Measurements from ENCODE around the gene FAM107B. TPM values are rescaled to one million over a fixed set of nuclear protein-coding genes. Genes with fewer than 3 reads are reported as not detected.
A peak's percentile ranks its signal among the peaks of the same experiment; 100 is the strongest.

The FAM107B gene
- total RNA-seq, 1 experiment from 2014 or later: 41.6 TPM

DNA sequence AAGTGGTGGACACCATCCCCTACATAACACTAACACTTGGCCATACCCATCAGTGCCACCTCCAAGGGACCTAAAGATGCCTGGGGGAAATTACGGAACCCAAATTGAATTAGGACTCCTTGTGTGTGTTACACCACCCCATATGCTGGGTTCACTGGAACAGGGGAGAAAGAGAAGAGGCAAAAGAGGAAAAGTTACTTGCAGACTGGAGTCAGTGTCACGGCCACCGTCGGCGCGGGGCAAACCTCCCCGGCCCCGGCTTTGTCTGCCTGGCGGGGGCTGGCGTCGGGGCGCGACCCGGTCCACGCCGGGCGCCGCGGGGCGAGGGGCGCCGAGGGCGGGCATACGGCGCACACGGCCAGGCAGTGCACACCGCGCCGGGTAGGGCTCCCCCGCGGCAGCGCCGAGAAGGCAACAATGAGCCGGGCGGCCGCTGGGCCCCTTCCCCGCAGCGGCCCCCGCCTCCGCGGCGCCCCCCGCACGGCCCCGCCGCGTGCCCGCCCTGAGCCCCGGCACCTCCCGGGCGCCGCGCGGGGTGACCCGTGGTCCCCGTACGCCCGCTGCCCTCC, 171.1 kb downstream of the FAM107B start:
- H3K4me1 ChIP-seq (ENCODE audit: control insufficient read depth in 1 of 2, insufficient read depth in 2 of 2, low read length in 2 of 2): peaks cover 27 to 39% of the 10 kb centered on the region in 2 experiments
- H3K27ac ChIP-seq (ENCODE audit: low read depth, low read length): peak overlapping the region; percentile 34; the same call in 1 of the 2 replicates
- no peaks in the 10 kb centered on the region for H3K27me3 ChIP-seq (ENCODE audit: insufficient read depth, low read length)
- H3K36me3 ChIP-seq (ENCODE audit: control insufficient read depth in 1 of 2, insufficient read depth in 2 of 2, low read length in 2 of 2): no peaks in the 10 kb centered on the region
- H3K79me2 ChIP-seq (ENCODE audit: insufficient read depth, low read length): no peaks in the 10 kb centered on the region
- ChIA-PET RAD21 (ENCODE audit: low non-redundant PET in 1 of 2, low total read pairs in 2 of 2, uncharacterized antibody in 2 of 2, unreplicated experiment in 2 of 2) (no interaction called here), CTCF (no interaction called here), POLR2A (no interaction called here)
- H3K4me2 ChIP-seq (ENCODE audit: low read length): peak overlapping the region; percentile 81
- TF ChIP-seq JUND (IDR thresholded peaks at IDR 0.05): no peak
- H3K9me2 ChIP-seq (ENCODE audit: insufficient read depth): no peaks in the 10 kb centered on the region
- no peaks in the 10 kb centered on the region for H3K9me3 ChIP-seq (ENCODE audit: control insufficient read depth in 1 of 2, insufficient read depth in 1 of 2, low read depth in 1 of 2, low read length in 2 of 2)
- H3K9ac ChIP-seq (ENCODE audit: low read length): peak overlapping the region; percentile 47
- DNase-seq (ENCODE audit: low read depth, low spot score) (no peak), ATAC-seq (peak; percentile 56)
- peak overlapping the region; percentile 60 to 67 for H3K4me3 ChIP-seq (replicated peaks in 1 of 2; ENCODE audit: low read depth in 1 of 2, low read length in 2 of 2)
- BruUV-seq (replicated peaks): no TSS peak
- H2AFZ ChIP-seq (ENCODE audit: low read depth, low read length, poor library complexity, severe bottlenecking): no peak overlapping the region
- H4K20me1 ChIP-seq (ENCODE audit: insufficient read depth): no peaks in the 10 kb centered on the region
- intact Hi-C loops (cut with micrococcal nuclease): no loop called here

DNA sequence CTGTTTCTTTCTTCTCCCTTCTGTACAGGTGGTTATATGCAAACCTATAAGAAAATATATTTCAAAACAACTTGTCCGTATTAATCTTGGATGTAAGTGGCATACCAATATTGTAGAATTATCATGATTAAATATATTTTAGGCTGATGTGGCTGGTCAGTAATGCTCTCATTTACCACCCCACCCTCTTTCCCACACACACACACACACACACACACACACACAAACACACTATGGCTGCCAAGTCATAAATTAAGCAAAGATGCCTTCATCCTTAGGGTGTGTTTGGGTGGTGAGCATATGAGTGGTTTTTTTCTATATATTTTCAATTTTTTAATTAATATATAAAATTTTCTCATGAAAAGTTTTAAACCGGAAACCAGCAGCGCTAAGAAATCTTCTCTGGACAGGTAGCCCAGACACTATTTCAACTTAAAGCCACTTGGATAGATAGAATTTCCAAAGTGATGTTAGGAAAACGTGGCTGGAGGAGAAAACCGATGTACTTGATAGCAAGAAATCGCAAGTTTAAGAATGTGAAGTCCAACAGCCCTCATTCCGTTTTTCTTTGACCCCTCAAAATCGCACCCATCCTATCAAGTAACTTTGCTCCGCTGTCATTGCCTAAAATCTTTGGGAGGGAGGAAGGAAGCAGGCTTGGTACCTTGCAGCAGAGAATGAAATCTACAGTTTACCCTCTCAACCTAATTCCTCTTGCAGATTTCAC, 171.7 kb downstream of the FAM107B start:
- no peak overlapping the region for H2AFZ ChIP-seq (ENCODE audit: low read depth, low read length, poor library complexity, severe bottlenecking)
- ChIA-PET CTCF (no interaction called here), POLR2A (no interaction called here), RAD21 (ENCODE audit: low non-redundant PET in 1 of 2, low total read pairs in 2 of 2, uncharacterized antibody in 2 of 2, unreplicated experiment in 2 of 2) (no interaction called here)
- H3K4me1 ChIP-seq (ENCODE audit: control insufficient read depth in 1 of 2, insufficient read depth in 2 of 2, low read length in 2 of 2): peaks cover 27 to 39% of the 10 kb centered on the region in 2 experiments
- no peaks in the 10 kb centered on the region for H4K20me1 ChIP-seq (ENCODE audit: insufficient read depth)
- TF ChIP-seq SIN3A (IDR thresholded peaks at IDR 0.05; ENCODE audit: low read depth) (no peak), ELF1 (IDR thresholded peaks at IDR 0.05; ENCODE audit: borderline replicate concordance, low read depth) (no peak), EGR1 (IDR thresholded peaks at IDR 0.05; ENCODE audit: low read depth) (no peak), CBX3 (IDR thresholded peaks at IDR 0.05; ENCODE audit: low read depth) (no peak), POLR2AphosphoS5 (IDR thresholded peaks at IDR 0.05; ENCODE audit: low read depth, low read length) (no peak), POLR2A (IDR thresholded peaks at IDR 0.05; ENCODE audit: borderline replicate concordance, extremely low read depth, insufficient read depth, insufficient read length) (no peak), EZH2phosphoT487 (IDR thresholded peaks at IDR 0.05; ENCODE audit: borderline replicate concordance) (no peak), RAD21 (IDR thresholded peaks at IDR 0.05; ENCODE audit: low read depth) (no peak), CEBPB (IDR thresholded peaks at IDR 0.05; ENCODE audit: low read depth) (no peak), YY1 (IDR thresholded peaks at IDR 0.05; ENCODE audit: extremely low read depth, insufficient replicate concordance, low read depth, low read length) (no peak), FOSL1 (IDR thresholded peaks at IDR 0.05; ENCODE audit: low read depth) (no peak), ZFX (IDR thresholded peaks at IDR 0.05) (no peak)
- TF ChIP-seq, protein P1, sequence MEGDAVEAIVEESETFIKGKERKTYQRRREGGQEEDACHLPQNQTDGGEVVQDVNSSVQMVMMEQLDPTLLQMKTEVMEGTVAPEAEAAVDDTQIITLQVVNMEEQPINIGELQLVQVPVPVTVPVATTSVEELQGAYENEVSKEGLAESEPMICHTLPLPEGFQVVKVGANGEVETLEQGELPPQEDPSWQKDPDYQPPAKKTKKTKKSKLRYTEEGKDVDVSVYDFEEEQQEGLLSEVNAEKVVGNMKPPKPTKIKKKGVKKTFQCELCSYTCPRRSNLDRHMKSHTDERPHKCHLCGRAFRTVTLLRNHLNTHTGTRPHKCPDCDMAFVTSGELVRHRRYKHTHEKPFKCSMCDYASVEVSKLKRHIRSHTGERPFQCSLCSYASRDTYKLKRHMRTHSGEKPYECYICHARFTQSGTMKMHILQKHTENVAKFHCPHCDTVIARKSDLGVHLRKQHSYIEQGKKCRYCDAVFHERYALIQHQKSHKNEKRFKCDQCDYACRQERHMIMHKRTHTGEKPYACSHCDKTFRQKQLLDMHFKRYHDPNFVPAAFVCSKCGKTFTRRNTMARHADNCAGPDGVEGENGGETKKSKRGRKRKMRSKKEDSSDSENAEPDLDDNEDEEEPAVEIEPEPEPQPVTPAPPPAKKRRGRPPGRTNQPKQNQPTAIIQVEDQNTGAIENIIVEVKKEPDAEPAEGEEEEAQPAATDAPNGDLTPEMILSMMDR (IDR thresholded peaks at IDR 0.05 in 2 of 3, conservative IDR thresholded peaks at IDR 0.05 in 1 of 3; ENCODE audit: borderline replicate concordance in 1 of 3, insufficient read depth in 1 of 3, low read depth in 2 of 3, low read length in 2 of 3): no peak
- TF ChIP-seq, protein P2, sequence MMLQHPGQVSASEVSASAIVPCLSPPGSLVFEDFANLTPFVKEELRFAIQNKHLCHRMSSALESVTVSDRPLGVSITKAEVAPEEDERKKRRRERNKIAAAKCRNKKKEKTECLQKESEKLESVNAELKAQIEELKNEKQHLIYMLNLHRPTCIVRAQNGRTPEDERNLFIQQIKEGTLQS (IDR thresholded peaks at IDR 0.05): no peak
- intact Hi-C loops (cut with micrococcal nuclease): no loop called here
- H3K36me3 ChIP-seq (ENCODE audit: control insufficient read depth in 1 of 2, insufficient read depth in 2 of 2, low read length in 2 of 2): no peaks in the 10 kb centered on the region
- peak overlapping the region; percentile 34; the same call in 1 of the 2 replicates for H3K27ac ChIP-seq (ENCODE audit: low read depth, low read length)
- H3K4me2 ChIP-seq (ENCODE audit: low read length): peak overlapping the region; percentile 81
- BruUV-seq (replicated peaks): no TSS peak
- no peaks in the 10 kb centered on the region for H3K9me2 ChIP-seq (ENCODE audit: insufficient read depth)
- H3K27me3 ChIP-seq (ENCODE audit: insufficient read depth, low read length): no peaks in the 10 kb centered on the region
- peak overlapping the region; percentile 47 for H3K9ac ChIP-seq (ENCODE audit: low read length)
- H3K79me2 ChIP-seq (ENCODE audit: insufficient read depth, low read length): no peaks in the 10 kb centered on the region
- peak overlapping the region; percentile 60 to 67 for H3K4me3 ChIP-seq (replicated peaks in 1 of 2; ENCODE audit: low read depth in 1 of 2, low read length in 2 of 2)
- H3K9me3 ChIP-seq (ENCODE audit: control insufficient read depth in 1 of 2, insufficient read depth in 1 of 2, low read depth in 1 of 2, low read length in 2 of 2): no peaks in the 10 kb centered on the region
- DNase-seq (ENCODE audit: low read depth, low spot score): no peak
- no peak for ATAC-seq
